Left lung (tissue), 10 donors: ENCODE data around the gene CBL. TPM values are rescaled to one million over a fixed set of nuclear protein-coding genes. Genes with fewer than 3 reads are reported as not detected.
"Not testable (repeated sequence)": the region's sequence is repeated elsewhere in the genome, so short reads cannot be mapped to it uniquely, and the experiment has no call there.

Experiments used
- ATAC-seq: fragments of 200-7000 bp; cut with Tn5 transposase; one replicate; pipeline ENCODE4 v1.9.1; 2020; ENCODE audit warnings: moderate library complexity
- DNase-seq, 4 donors: peaks; one replicate each; pipeline ENCODE4 v3.0.0-alpha.2; 2013 to 2020
- H3K27ac ChIP-seq, 2 donors: fragments of 200-600 bp; sonication (generic) in 1 of 2; one replicate each; pipeline versions ENCODE4 v1.5.0 to v1.8.0; 2020 to 2021
- H3K27me3 ChIP-seq, 2 donors: fragments of 200-600 bp; sonication (generic) in 1 of 2; one replicate each; pipeline versions ENCODE4 v1.5.0 to v1.8.0; 2020 to 2021
- H3K36me3 ChIP-seq, 2 donors: fragments of 200-600 bp; sonication (generic) in 1 of 2; one replicate each; pipeline versions ENCODE4 v1.5.0 to v1.8.0; 2020 to 2021
- H3K4me1 ChIP-seq, 2 donors: fragments of 200-600 bp; one replicate each; pipeline ENCODE4 v1.8.0; 2021
- H3K4me3 ChIP-seq, 2 donors: fragments of 200-600 bp; sonication (generic) in 1 of 2; one replicate each; pipeline versions ENCODE4 v1.5.0 to v1.8.0; 2020 to 2021; ENCODE audit warnings: mild to moderate bottlenecking in 1 of 2
- H3K9me3 ChIP-seq, 2 donors: fragments of 200-600 bp; sonication (generic) in 1 of 2; one replicate each; pipeline versions ENCODE4 v1.5.0 to v1.8.0; 2020 to 2021
- CTCF ChIP-seq, 2 donors: fragments of 200-600 bp; sonication (generic) in 1 of 2; IDR thresholded peaks; one replicate each; pipeline versions ENCODE4 v1.5.0 to v1.8.0; 2021; ENCODE audit warnings: antibody characterized with exemption in 2 of 2
- intact Hi-C, 2 donors: fragments of 100-400 bp; cut with DNase I; formaldehyde crosslinking; loops; one replicate each; pipeline versions ENCODE4 v1.11.2 to v1.14.2; 2022
- polyA plus RNA-seq, 6 donors: library from polyadenylated mRNA; unstranded; fragments of 120-200 nt; gene quantifications; one replicate each; pipeline ENCODE4 v1.2.1, GENCODE V29; 2013; ENCODE audit not compliant: insufficient read length in 6 of 6
- total RNA-seq, 2 donors: library from RNA; stranded (reverse); fragmentation: NEBNext Ultra II Directional; extraction: Animal tissue kit (Norgen Biotek cat#: 25700); gene quantifications; one replicate each; pipeline ENCODE4 v1.2.1, GENCODE V29; 2021
- donor health status: DM: no; HTN: yes; CAD: no.
- donor health status: DM: no; HTN: no; CAD: no.

The CBL gene
- total and polyA plus RNA-seq, 8 donors, result 18.9 to 36.6 (median 22.1) TPM

GRCh38 chr11:119188887-119189286 is 17.3 kb upstream of the CBL start:
- no peak for DNase-seq
- intact Hi-C loops, result no loop called here

GRCh38 chr11:119189393-119189792 is 16.7 kb upstream of the CBL start:
- H3K4me3 ChIP-seq, result no peak overlapping the region
- ATAC-seq (no peak), DNase-seq (no peak)
- no peak for TF ChIP-seq CTCF (IDR thresholded peaks at IDR 0.05)
- peaks cover 0 to 24% of the 10 kb centered on the region in 2 donors for H3K27me3 ChIP-seq
- intact Hi-C loops, result no loop called here
- H3K27ac ChIP-seq, result no peak overlapping the region
- no peaks in the 10 kb centered on the region for H3K36me3 ChIP-seq
- H3K9me3 ChIP-seq, result no peaks in the 10 kb centered on the region
- peaks cover 0 to 7% of the 10 kb centered on the region in 2 donors for H3K4me1 ChIP-seq

More at GRCh38 chr11:119188887-119189286, 17.3 kb upstream of the CBL start:
- H3K4me1 ChIP-seq, result peaks cover 0 to 7% of the 10 kb centered on the region in 2 donors
- no peak for TF ChIP-seq CTCF (IDR thresholded peaks at IDR 0.05)
- ATAC-seq, result no peak
- peaks cover 0 to 24% of the 10 kb centered on the region in 2 donors for H3K27me3 ChIP-seq
- H3K27ac ChIP-seq, result no peak overlapping the region
- no peak overlapping the region for H3K4me3 ChIP-seq
- H3K9me3 ChIP-seq, result no peaks in the 10 kb centered on the region
- peaks cover 0 to 4% of the 10 kb centered on the region in 2 donors for H3K36me3 ChIP-seq

- Histone ChIP-seq H3K36me3 (no peaks in the 10 kb centered on the region), H3K27ac (no peak overlapping the region), H3K27me3 (peaks cover 0 to 24% of the 10 kb centered on the region in 2 donors), H3K4me3 (no peak overlapping the region), H3K4me1 (peaks cover 0 to 7% of the 10 kb centered on the region in 2 donors), H3K9me3 (no peaks in the 10 kb centered on the region)
- TF ChIP-seq CTCF (IDR thresholded peaks at IDR 0.05), result no peak
- intact Hi-C loops, result no loop called here
- DNase-seq, result no peak
- ATAC-seq, result no peak
Measured at GRCh38 chr11:119190531-119190930, 15.6 kb upstream of the CBL start.

GRCh38 chr11:119191265-119191664 is 14.9 kb upstream of the CBL start:
- H3K27ac ChIP-seq, intact Hi-C loops, DNase-seq, H3K9me3 ChIP-seq, ATAC-seq, H3K36me3 ChIP-seq, H3K4me3 ChIP-seq: not testable (repeated sequence)
- peaks cover 0 to 14% of the 10 kb centered on the region in 2 donors for H3K4me1 ChIP-seq
- peaks cover 0 to 20% of the 10 kb centered on the region in 2 donors for H3K27me3 ChIP-seq

- Histone ChIP-seq H3K4me3 (no peak overlapping the region), H3K36me3 (no peaks in the 10 kb centered on the region), H3K9me3 (no peaks in the 10 kb centered on the region), H3K27me3 (peaks cover 0 to 11% of the 10 kb centered on the region in 2 donors), H3K4me1 (peaks cover 0 to 22% of the 10 kb centered on the region in 2 donors), H3K27ac (peak overlapping the region in 1 of 2 donors; percentile 83)
- intact Hi-C loops, result no loop called here
- TF ChIP-seq CTCF (IDR thresholded peaks at IDR 0.05), result no peak
- ATAC-seq (no peak), DNase-seq (no peak)
Measured at GRCh38 chr11:119192111-119192510, 14.0 kb upstream of the CBL start.

GRCh38 chr11:119193001-119193400 is 13.1 kb upstream of the CBL start:
- no peak for TF ChIP-seq CTCF (IDR thresholded peaks at IDR 0.05)
- H3K27ac ChIP-seq, result peak overlapping the region in 1 of 2 donors; percentile 83
- intact Hi-C loops, result no loop called here

More at GRCh38 chr11:119193001-119193400, 13.1 kb upstream of the CBL start:
- Histone ChIP-seq H3K4me3 (no peak overlapping the region), H3K27me3 (peaks cover 0 to 2% of the 10 kb centered on the region in 2 donors), H3K9me3 (no peaks in the 10 kb centered on the region), H3K4me1 (peaks cover 0 to 27% of the 10 kb centered on the region in 2 donors), H3K36me3 (no peaks in the 10 kb centered on the region)
- DNase-seq, result no peak
- no peak for ATAC-seq
